Nephron (organoid): ENCODE results near the gene KIAA1217.

Source experiments
- H3K27ac Mint-ChIP-seq, 3 experiments: 2 replicates each; pipeline ENCODE4 v1.8.0; 2020; ENCODE audit warnings: mixed read lengths in 3 of 3, mild to moderate bottlenecking in 2 of 3, moderate library complexity in 1 of 3
- H3K27me3 Mint-ChIP-seq: 2 replicates; pipeline ENCODE4 v1.8.0; 2021; ENCODE audit warnings: low read depth, mild to moderate bottlenecking, moderate library complexity, mixed read lengths
- H3K36me3 Mint-ChIP-seq: 2 replicates; pipeline ENCODE4 v1.8.0; 2020; ENCODE audit warnings: low read depth, mixed read lengths
- H3K4me1 Mint-ChIP-seq: 2 replicates; pipeline ENCODE4 v1.8.0; 2020; ENCODE audit warnings: mixed read lengths
- H3K4me3 Mint-ChIP-seq, 3 experiments: 2 replicates each; pipeline ENCODE4 v1.8.0; 2020; ENCODE audit warnings: mild to moderate bottlenecking in 3 of 3, mixed read lengths in 3 of 3, moderate library complexity in 2 of 3
- H3K9me3 Mint-ChIP-seq: 2 replicates; pipeline ENCODE4 v1.8.0; 2020; ENCODE audit warnings: mixed read lengths
- TF ChIP-seq, protein P1 (sequence below), 3 experiments: fragments of 200-600 bp; sonication (generic); IDR thresholded peaks; one replicate each; pipeline ENCODE4 v1.5.0; 2021; ENCODE audit warnings: antibody characterized with exemption in 3 of 3; ENCODE audit not compliant: unreplicated experiment in 3 of 3

Gene KIAA1217

DNA sequence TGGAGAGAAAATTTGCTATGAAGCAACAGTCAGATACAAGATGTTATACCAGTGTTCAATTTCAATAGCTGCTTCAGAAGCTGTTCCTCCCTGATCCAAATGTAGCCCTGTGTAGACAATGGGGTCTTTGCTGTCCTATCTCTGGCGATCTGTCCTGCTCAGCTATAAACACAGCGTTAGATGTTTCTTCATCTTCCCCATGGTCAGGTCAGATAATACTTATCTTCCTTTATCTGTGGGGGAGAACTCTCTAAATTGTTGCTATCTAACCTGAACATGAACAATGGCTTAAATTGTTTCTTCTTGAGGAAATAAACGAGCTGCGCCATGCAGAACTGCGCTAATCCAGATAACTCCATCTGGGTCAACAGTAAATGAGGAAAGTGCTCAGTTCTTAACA lies 15.6 kb upstream of the KIAA1217 start:
- peaks cover 8% of the 10 kb centered on the region for H3K36me3 Mint-ChIP-seq
- TF ChIP-seq, protein P1, sequence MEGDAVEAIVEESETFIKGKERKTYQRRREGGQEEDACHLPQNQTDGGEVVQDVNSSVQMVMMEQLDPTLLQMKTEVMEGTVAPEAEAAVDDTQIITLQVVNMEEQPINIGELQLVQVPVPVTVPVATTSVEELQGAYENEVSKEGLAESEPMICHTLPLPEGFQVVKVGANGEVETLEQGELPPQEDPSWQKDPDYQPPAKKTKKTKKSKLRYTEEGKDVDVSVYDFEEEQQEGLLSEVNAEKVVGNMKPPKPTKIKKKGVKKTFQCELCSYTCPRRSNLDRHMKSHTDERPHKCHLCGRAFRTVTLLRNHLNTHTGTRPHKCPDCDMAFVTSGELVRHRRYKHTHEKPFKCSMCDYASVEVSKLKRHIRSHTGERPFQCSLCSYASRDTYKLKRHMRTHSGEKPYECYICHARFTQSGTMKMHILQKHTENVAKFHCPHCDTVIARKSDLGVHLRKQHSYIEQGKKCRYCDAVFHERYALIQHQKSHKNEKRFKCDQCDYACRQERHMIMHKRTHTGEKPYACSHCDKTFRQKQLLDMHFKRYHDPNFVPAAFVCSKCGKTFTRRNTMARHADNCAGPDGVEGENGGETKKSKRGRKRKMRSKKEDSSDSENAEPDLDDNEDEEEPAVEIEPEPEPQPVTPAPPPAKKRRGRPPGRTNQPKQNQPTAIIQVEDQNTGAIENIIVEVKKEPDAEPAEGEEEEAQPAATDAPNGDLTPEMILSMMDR (IDR thresholded peaks at IDR 0.05; ENCODE audit: unreplicated experiment in 3 of 3), result no peak
- H3K9me3 Mint-ChIP-seq, result no peaks in the 10 kb centered on the region
- no peak overlapping the region for H3K4me3 Mint-ChIP-seq
- H3K27me3 Mint-ChIP-seq, result peaks cover 10% of the 10 kb centered on the region
- peak overlapping the region in 1 of 3 experiments; percentile 54 for H3K27ac Mint-ChIP-seq
- H3K4me1 Mint-ChIP-seq, result peaks cover 30% of the 10 kb centered on the region

DNA sequence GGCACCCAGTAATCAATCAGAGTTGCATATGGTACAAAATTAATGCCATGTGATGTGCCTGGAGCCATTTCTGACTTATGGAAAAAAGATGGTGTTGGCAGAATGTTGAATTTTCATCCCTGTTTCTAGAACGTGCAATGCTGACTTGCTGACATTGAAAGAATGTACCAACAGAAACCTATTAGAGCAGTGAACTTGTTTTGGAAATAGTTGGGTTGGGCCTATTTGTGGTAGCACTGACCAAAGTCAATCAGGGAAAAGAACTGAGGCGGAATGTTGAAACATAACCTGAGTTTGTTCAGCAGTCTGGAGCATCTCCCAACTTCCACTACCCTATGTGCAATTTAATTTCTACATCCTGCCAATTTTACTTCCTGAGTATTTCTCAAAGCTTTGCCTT lies 11.7 kb upstream of the KIAA1217 start:
- Mint-ChIP-seq H3K27ac (peak overlapping the region in 2 of 3 experiments; percentile 13 to 60), H3K4me1 (peaks cover 46% of the 10 kb centered on the region), H3K9me3 (no peaks in the 10 kb centered on the region), H3K27me3 (peaks cover 3% of the 10 kb centered on the region), H3K4me3 (no peak overlapping the region), H3K36me3 (no peaks in the 10 kb centered on the region)
- TF ChIP-seq, protein P1 (IDR thresholded peaks at IDR 0.05; ENCODE audit: unreplicated experiment in 3 of 3), result no peak

DNA sequence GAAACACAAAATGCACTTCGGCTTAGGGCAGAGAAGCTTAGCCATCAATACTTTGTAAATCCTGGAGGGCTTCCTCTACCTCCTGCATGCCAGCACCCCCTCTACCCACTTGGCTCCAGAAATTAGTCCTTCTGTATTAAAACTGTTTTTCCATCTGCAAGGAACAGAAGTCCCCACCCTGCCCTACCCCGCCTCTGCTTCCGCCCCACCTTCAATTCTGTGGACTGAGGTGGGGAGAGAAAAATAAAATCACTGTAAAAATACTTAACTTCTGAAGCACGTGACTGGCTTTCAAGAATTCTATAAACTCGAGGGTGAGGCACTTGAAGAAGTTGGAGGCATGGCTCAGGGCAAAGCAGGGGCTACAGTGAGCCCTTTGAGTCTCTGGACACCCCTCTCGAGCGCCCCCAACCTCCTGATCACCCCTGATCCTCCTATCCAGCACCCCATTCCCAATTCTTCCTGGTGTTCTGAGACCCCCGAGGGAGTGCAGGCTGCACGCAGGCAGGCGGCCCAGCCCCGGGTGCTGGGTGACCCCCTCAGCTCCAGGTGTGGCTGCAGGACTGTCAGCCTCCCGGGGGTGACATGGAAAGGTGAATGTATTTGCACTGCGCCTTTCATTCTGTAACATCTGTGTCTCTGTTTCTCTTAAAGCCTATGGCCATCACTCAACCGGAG lies 7.3 kb upstream of the KIAA1217 start:
- H3K4me3 Mint-ChIP-seq, result no peak overlapping the region
- peak overlapping the region; percentile 62 to 94 (median 89) for H3K27ac Mint-ChIP-seq

DNA sequence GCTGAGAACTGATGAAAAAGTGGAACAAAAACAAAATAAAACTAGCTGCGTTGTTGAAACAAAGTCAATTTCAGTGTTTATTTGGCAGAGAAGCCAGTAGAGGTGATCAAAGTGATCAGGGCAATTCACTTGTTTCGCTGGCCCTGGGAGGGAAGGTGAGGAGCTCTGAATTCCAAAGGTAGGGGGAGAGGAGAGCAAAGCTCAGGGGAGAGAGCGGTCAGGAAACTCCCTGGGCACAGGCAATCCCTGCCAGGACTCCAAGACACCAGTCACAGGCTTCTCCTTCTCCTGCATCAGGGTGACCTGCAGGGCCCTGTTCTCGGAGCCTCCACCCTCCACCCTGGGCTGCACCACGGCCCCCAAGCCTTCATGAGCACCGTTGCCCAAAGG lies 6.8 kb upstream of the KIAA1217 start:
- no peaks in the 10 kb centered on the region for H3K9me3 Mint-ChIP-seq
- H3K27me3 Mint-ChIP-seq, result no peaks in the 10 kb centered on the region
- peak overlapping the region; percentile 62 to 94 (median 89) for H3K27ac Mint-ChIP-seq
- H3K36me3 Mint-ChIP-seq, result no peaks in the 10 kb centered on the region
- H3K4me1 Mint-ChIP-seq, result peaks cover 65% of the 10 kb centered on the region
- no peak overlapping the region for H3K4me3 Mint-ChIP-seq
- TF ChIP-seq, protein P1 (IDR thresholded peaks at IDR 0.05; ENCODE audit: unreplicated experiment in 3 of 3), result no peak

More for the DNA sequence above, 7.3 kb upstream of the KIAA1217 start:
- TF ChIP-seq, protein P1 (IDR thresholded peaks at IDR 0.05; ENCODE audit: unreplicated experiment in 3 of 3), result no peak
- peaks cover 65% of the 10 kb centered on the region for H3K4me1 Mint-ChIP-seq
- no peaks in the 10 kb centered on the region for H3K27me3 Mint-ChIP-seq
- H3K9me3 Mint-ChIP-seq, result no peaks in the 10 kb centered on the region
- H3K36me3 Mint-ChIP-seq, result no peaks in the 10 kb centered on the region

DNA sequence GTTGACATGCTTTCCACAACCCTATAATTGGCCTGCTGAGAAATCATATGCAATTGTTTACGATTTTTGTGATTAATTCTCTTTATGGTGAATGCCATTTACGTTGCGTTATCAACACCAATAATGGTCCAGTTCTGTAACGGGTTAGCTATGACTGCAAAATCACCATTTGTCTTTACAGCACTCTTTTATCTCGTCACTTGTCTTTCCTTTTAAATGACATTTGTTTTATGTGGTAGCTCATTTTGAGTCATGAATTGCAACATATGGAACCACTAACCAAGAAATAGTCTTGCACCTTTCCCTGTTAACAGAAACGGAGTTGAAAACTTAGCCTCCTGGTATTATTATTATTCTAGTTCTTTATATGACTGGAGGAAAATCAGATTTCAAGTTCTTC lies 3.1 kb upstream of the KIAA1217 start:
- no peaks in the 10 kb centered on the region for H3K9me3 Mint-ChIP-seq
- TF ChIP-seq, protein P1 (IDR thresholded peaks at IDR 0.05; ENCODE audit: unreplicated experiment in 3 of 3), result no peak
- H3K36me3 Mint-ChIP-seq, result peaks cover 3% of the 10 kb centered on the region
- peaks cover 83% of the 10 kb centered on the region for H3K4me1 Mint-ChIP-seq
- H3K27ac Mint-ChIP-seq, result peak overlapping the region; percentile 98
- no peaks in the 10 kb centered on the region for H3K27me3 Mint-ChIP-seq
- no peak overlapping the region for H3K4me3 Mint-ChIP-seq

DNA sequence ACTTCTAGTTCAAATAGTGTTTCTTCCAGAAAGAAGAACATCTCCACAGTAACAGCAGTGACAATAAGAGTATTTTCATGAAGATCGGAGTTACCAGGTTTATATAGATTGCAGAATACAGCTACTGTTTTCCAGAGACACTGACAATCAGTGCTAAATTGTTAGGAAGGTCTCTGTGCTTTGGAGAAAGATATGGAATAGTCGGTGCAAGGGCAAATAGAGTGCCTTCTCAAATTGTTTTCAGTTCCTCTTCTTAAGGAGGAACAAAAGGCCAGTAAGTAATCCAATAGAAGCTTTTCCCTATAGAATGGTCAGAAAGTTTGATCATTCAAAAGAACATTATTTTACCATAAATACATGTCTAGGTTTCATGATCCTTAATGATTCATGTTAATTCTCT lies 2.6 kb upstream of the KIAA1217 start:
- H3K27me3 Mint-ChIP-seq, result no peaks in the 10 kb centered on the region

More for the DNA sequence above, 2.6 kb upstream of the KIAA1217 start:
- Mint-ChIP-seq H3K9me3 (no peaks in the 10 kb centered on the region), H3K36me3 (peaks cover 3% of the 10 kb centered on the region), H3K4me3 (peak overlapping the region in 2 of 3 experiments; percentile 2 to 9), H3K27ac (peak overlapping the region; percentile 98), H3K4me1 (peaks cover 82% of the 10 kb centered on the region)
- TF ChIP-seq, protein P1 (IDR thresholded peaks at IDR 0.05; ENCODE audit: unreplicated experiment in 3 of 3), result no peak
